IgD-negative memory B cell (primary cell): ENCODE data around the gene SREK1IP1. TPM values are rescaled to one million over a fixed set of nuclear protein-coding genes. Genes with fewer than 3 reads are reported as not detected.
A peak's percentile ranks its signal among the peaks of the same experiment; 100 is the strongest.

Experiments used
- H3K27ac Mint-ChIP-seq, 3 donors: one replicate each; pipeline ENCODE4 v1.8.0; 2020 to 2022; ENCODE audit warnings: mild to moderate bottlenecking in 3 of 3, mixed read lengths in 3 of 3, moderate library complexity in 1 of 3
- H3K27me3 Mint-ChIP-seq: one replicate; pipeline ENCODE4 v1.8.0; 2021; ENCODE audit warnings: mixed read lengths
- H3K36me3 Mint-ChIP-seq: one replicate; pipeline ENCODE4 v1.8.0; 2020; ENCODE audit warnings: mild to moderate bottlenecking, mixed read lengths
- H3K4me1 Mint-ChIP-seq, 3 donors: one replicate each; pipeline ENCODE4 v1.8.0; 2020 to 2022; ENCODE audit warnings: mixed read lengths in 3 of 3, mild to moderate bottlenecking in 1 of 3
- H3K4me3 Mint-ChIP-seq, 4 donors: one replicate each; pipeline ENCODE4 v1.8.0; 2020 to 2022; ENCODE audit warnings: mild to moderate bottlenecking in 4 of 4, mixed read lengths in 4 of 4, moderate library complexity in 3 of 4
- H3K9me3 Mint-ChIP-seq, 3 donors: one replicate each; pipeline ENCODE4 v1.8.0; 2020 to 2021; ENCODE audit warnings: mixed read lengths in 3 of 3, mild to moderate bottlenecking in 1 of 3
- polyA plus RNA-seq: library from polyadenylated mRNA; unstranded; fragments of 300-500 nt; fragmentation: Illumina TruSeq; gene quantifications from one replicate; pipeline ENCODE4 v1.2.3, GENCODE V29; 2021

The SREK1IP1 gene
- polyA plus RNA-seq, 1 donor from 2014 or later, result 23.4 TPM

DNA sequence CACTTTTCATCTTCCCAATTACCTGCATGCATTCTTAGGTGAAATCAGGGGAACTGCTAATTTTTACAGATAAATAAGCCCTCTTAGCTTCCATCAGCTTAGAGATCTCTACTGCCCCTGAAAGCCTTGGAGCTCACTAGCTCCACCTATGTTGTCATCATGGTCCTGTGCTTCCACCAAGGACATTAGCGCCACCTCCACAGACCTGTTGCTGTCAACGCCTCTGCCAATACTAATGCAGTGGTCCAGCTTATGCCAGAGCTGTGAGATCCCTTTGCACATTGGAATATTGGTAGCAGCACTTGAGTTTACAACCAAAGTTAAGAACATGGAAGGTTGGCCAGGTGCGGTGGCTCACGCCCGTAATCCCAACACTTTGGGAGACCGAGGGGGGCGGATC is 85.9 kb downstream of the SREK1IP1 start:
- no peaks in the 10 kb centered on the region for H3K36me3 Mint-ChIP-seq
- H3K9me3 Mint-ChIP-seq, result no peaks in the 10 kb centered on the region
- H3K27ac Mint-ChIP-seq, result peak overlapping the region in 1 of 3 donors; percentile 73
- no peak overlapping the region for H3K4me3 Mint-ChIP-seq
- H3K27me3 Mint-ChIP-seq, result peaks cover 5% of the 10 kb centered on the region
- peaks cover 0 to 1% (median 0%) of the 10 kb centered on the region in 3 donors for H3K4me1 Mint-ChIP-seq

DNA sequence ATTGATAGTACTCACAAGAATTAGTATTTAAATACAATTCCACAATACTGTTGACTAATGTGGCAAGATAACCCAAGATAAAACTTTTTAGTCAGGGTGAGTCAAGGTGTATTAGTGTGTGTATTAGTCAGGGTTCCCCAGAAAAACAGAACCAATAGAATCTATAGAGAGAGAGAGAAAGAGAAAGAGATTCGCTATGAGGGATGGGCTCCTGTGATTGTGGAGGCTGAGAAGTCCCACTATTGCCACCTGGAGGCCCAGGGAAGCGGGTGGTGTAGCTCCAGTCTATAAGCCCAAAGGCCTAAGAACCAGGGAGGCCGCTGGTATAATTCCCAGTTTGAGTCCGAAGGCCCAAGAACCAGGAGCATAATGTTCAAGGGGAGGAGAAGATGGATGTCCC is 88.2 kb downstream of the SREK1IP1 start:
- H3K27ac Mint-ChIP-seq, result no peak overlapping the region
- H3K36me3 Mint-ChIP-seq, result no peaks in the 10 kb centered on the region
- H3K4me3 Mint-ChIP-seq, result no peak overlapping the region
- peaks cover 3% of the 10 kb centered on the region for H3K27me3 Mint-ChIP-seq
- no peaks in the 10 kb centered on the region for H3K9me3 Mint-ChIP-seq
- H3K4me1 Mint-ChIP-seq, result peaks cover 0 to 1% (median 0%) of the 10 kb centered on the region in 3 donors

DNA sequence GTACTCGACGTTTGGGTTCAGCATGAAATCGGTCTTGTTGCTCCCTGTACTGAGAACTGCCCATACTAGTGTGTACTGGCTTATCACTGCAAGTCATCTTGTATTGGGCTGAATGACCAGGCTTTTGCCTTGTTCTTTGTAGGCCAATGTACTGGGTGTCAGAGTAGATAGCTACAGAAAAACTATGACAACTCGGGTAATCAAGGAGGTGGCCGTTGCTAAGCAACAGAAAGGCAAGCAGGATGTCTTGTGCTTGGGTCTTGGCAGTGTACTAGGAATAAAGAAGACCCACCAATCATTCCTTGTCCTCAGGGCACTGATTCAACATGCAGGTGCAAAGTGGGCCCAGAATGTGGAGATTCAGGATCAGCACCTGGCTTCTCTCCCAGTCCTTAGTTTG is 90.1 kb downstream of the SREK1IP1 start:
- H3K27ac Mint-ChIP-seq, result no peak overlapping the region

DNA sequence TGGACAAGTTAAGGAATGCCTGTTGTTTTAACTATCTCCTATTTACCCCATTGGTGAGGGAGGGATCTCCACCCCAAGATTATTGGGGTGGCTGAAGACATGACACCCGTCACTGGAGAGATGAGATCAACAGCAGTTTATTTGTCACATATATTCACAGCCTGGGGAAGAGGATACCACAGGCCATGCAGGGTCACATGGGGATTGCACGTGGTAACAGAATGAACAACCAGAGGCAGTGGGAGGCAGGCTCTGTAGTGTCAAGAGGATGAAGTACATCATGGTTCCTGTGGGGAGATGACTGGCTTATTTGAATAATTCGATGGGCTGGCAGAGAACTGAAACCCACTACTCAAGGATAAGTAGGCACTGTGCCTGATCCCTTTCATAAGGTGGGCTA is 96.8 kb downstream of the SREK1IP1 start:
- peaks cover 0 to 4% (median 0%) of the 10 kb centered on the region in 3 donors for H3K4me1 Mint-ChIP-seq
- H3K27me3 Mint-ChIP-seq, result peaks cover 2% of the 10 kb centered on the region
- H3K27ac Mint-ChIP-seq, result no peak overlapping the region
- no peak overlapping the region for H3K4me3 Mint-ChIP-seq
- H3K9me3 Mint-ChIP-seq, result peaks cover 0 to 10% (median 6%) of the 10 kb centered on the region in 3 donors
- no peaks in the 10 kb centered on the region for H3K36me3 Mint-ChIP-seq

More for the DNA sequence above, 90.1 kb downstream of the SREK1IP1 start:
- H3K36me3 Mint-ChIP-seq, result no peaks in the 10 kb centered on the region
- H3K9me3 Mint-ChIP-seq, result peaks cover 0 to 2% (median 0%) of the 10 kb centered on the region in 3 donors
- H3K4me3 Mint-ChIP-seq, result no peak overlapping the region
- peaks cover 0 to 1% (median 0%) of the 10 kb centered on the region in 3 donors for H3K4me1 Mint-ChIP-seq
- peaks cover 5% of the 10 kb centered on the region for H3K27me3 Mint-ChIP-seq

DNA sequence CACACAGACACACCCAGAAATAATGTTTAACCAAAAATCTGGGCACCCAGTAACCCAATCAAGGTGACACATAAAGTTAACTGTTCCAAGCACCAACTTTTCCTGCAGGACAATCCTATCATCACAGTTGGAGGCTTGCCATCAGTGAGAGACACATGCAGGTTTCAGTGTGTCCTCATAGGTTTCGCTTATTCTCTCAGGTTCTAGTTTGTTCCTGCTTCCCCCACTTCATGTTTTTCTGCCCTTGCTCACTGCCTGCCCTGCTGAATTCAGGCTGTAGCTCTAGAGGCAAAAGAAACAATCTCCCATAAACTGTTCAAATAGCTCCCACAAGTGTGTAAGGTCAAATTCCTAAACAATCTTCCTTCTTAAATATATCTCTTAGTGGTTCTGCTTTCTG is 98.2 kb downstream of the SREK1IP1 start:
- H3K27ac Mint-ChIP-seq, result no peak overlapping the region
- no peaks in the 10 kb centered on the region for H3K36me3 Mint-ChIP-seq
- peaks cover 0 to 4% (median 0%) of the 10 kb centered on the region in 3 donors for H3K4me1 Mint-ChIP-seq
- H3K9me3 Mint-ChIP-seq, result peaks cover 0 to 10% (median 8%) of the 10 kb centered on the region in 3 donors
- H3K27me3 Mint-ChIP-seq, result peaks cover 6% of the 10 kb centered on the region
- no peak overlapping the region for H3K4me3 Mint-ChIP-seq

Other genes with a start within 250 kb of the SREK1IP1 start
- not detected for gene SHISAL2B, start 78.2 kb downstream of the SREK1IP1 start, polyA plus RNA-seq
- gene CWC27, start 239 bp upstream of the SREK1IP1 start, polyA plus RNA-seq, result 28.8 TPM